NCI-H2081 (cell line): ENCODE measurements around the gene SLC9A7.

ENCODE experiments used
- DNase-seq, 2 experiments: peaks; one replicate each; lab custom pipeline; 2025; lab: John Stamatoyannopoulos, UW

Gene SLC9A7

DNA sequence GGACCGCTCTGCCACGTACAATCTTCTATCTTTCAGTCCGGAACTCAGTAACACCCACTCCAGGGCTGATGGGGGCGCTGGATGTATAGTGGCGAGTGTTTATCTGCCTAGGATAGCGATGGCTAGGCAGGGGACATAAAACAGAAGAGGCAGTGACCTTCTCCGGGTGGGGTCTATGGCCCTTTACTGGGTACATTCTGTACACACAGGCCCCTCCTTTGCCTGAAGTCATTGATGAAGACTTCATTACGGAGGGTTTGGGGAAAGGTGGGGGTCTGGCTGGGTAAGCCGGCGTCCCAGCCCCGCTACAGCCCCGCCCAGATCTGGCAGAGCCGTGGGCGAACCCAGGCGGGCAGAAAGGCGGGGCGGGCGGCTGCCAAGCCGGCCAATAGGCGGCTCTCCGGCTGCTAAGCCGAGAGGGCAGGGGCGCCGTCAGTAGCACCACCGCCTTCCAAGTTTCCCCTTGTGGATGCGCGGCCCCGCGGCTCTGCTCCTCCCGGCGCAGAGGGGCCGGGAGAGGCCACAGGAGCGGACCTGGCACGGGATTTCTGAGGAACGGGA, 185.5 kb downstream of the SLC9A7 start, which contains the start of gene CHST7:
TSS of gene CHST7 (plus strand) at position 435 of the 561 bp plus-strand sequence. CDS start 167 bp downstream, outside the sequence.
- peak; percentile 42 to 73 for DNase-seq

DNA sequence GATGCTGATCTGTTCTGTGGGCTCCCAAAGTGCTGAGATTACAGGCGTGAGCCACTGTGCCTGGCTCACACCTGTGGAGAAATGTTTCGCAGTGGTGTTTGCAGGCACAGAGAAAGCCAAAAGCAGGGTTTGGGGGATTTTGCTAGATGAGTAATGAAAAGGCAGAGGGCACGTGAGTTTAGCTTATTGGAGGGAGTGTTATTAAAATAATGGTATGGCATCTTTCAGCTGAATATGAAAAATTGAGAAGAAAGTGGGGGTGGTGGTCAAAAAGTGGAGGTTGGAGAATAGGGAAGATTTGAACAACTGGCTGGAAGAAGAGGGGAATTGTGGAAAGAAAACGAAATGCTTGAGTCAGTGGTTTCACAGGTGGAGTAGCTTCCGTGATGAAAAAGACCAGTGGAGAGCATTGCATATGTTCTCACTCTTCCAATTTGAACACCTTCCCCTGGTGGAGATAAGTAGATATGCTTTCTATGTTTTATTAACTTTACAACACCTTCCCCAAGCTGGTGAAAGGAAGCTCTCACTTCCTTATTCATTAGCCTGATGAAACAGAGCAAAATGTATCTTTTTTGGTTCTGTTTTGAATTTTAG, 186.5 kb downstream of the SLC9A7 start:
- no peak for DNase-seq

DNA sequence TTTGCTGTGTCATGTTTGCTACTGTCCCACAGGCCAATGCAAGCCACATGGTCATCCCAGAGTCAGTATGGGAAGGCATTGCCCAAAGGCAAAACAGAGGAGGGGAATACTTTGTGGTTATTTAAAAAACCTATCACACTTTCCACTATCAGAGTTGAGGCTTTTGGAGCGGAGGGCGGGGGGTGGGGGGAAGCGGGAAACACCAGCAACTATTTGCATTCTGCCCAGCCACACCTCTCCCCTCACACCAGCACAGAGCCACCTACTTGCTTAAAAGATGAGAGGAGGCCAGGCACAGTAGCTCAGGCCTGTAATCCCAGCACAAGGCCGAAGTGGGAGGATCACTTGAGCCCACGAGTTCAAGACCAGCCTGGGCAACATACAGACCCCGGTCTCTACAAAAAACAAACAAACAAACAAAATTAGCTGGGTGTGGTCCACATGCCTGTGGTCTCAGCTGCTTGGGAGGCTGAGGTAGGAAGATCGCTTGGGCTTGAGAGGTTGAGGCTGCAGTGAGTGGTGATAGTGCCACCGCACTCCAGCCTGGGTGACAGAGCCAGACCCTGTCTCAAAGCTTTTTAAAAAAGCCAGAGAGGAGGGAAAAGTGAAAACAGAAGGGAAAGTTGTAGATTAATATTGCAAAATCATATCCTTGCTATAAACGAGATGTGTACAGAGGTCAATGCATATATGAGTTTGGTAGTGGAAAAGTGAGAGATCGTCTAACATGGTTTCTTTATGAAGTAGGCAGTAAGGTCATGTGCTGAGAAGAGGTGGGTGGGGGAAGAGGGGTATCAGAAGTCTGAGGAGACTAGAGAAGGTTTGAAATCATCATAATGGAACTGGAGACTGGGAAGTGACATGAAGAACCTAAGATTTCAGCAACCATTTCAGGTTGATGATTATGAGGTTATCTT, 187.2 kb downstream of the SLC9A7 start:
- no peak for DNase-seq

DNA sequence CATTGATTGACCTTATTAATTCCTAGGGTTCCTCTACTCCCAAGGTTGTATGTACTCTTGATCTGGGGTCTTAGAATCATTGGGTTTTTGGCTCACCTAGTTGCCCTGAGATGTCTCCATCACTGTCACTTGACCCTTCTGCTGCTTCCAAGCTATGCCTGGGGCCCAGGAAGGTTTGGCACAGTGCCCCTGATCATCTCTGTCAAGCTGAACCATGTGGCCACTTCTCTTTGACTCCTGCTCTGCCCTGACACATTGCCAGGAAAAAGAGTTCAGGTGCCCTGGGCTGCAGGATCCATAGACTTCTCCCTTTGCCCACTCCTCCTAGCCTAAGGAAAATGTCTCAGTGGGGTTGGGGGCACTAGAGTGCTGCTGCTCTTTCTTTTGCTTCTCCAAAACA, 189.3 kb downstream of the SLC9A7 start:
- DNase-seq = no peak

DNA sequence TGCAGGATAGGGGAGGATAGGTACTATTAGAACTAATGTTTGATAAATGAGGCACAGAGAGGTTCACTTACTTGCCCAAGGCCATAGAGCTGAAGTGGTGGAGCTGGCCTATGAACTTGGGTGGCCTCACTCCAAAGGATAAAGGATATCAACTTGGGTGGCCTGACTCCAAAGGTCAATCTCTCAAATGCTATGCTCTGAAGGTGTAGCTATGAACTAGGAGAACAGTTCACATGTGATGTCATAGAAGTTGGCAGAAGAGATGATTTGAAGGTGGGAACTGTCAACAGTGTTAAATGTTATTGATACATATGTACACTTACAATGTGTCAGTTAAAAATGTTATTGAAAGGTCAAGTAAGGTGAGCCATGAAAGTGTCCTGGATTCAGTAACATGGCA, 191.5 kb downstream of the SLC9A7 start:
- no peak for DNase-seq

DNA sequence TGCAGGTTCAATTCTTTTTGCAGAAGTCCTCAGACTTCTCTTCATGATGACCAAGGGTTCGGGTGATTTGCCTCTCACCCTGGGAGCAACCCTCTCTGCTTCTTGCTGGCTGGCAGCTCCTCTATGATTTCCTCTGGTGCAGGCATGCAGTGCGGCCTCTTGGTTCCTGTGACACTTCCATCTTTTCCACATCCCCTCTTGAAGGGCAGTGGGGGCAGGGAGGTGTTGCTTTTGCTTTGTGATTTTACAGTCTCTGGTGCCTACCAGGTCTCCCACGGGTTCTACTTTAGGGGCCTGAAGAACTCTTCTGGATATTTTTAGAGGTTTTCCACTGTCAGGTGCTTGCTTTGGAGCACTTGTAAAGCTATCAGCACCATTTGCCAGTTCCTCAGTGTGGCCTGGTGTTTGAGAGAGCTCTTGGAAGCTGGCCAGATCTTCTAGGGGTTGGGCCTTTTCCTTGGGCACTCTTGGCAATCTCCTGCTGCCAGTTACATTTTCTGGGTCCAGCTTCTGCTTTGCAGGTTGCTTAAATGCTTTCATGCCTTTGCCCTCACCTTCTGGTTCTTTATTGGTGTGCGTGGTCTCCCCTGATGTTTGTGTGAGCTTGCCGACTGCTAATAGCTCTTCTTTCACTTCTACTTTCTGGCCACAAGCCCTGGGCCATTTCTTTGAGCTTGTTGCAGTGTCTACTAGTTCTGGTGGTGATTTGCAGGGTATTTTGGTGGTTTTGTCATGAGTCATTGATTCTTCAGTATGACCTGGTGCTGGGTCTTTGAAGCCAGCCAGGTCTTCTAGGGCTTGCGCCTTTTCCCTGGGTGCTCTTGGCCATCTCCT, 196.9 kb downstream of the SLC9A7 start:
- DNase-seq = no peak

DNA sequence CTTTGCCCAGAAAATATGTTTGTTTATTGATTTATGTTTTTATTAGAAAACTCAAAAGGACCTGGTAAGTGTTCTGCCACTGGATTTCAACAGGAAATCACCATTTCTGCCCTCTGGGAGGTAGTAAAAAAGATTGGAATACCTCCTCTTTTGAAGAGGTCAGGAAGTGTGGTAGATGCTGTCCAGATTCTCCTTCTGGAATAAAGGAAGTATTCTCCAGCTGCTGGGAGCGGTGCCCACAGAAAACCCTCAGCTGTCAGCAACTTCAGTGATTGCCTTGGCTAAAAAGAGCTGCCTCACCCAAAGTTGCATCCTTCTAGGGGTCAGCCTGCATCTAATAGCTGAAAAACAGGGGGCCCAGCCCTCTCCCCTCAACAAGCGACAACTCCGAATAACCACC, 199.9 kb downstream of the SLC9A7 start:
- DNase-seq = no peak

DNA sequence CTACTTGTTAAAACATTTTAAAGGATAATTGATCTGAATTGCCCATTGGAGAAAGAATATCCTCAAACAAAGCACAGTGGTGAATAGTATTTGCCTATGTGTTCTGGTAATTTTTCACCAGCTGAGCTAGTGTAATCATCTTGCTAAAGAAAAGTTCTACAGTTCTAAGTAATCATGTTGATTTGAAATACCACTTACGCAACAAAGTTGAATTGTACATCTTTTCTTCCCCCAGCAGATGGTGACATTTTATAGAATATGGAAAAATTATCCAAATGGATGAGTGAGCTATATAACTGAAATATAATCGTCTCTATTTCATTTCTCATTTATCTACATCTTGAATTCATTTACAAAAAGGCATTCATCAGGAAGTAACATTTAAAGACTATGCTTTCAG, 204.0 kb downstream of the SLC9A7 start:
- DNase-seq = no peak

DNA sequence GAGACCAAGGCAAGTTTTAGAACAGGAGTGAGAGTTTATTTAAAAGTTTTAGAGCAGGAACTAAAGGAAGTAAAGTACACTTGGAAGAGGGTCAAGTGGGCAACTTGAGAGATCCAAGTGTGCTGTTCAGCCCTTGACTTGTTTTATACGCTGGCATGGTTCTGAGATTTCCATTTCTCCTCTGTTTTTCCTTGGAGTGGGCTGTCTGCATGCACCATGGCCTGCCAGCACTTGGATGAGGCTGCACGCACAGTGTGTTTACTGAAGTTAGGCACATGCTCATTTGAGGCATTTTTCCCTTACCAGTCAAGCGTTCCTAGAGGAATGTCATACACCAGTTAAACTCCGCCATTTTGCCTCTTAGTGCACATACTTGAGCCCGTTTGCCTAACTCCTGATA, 205.0 kb downstream of the SLC9A7 start:
- DNase-seq = no peak

DNA sequence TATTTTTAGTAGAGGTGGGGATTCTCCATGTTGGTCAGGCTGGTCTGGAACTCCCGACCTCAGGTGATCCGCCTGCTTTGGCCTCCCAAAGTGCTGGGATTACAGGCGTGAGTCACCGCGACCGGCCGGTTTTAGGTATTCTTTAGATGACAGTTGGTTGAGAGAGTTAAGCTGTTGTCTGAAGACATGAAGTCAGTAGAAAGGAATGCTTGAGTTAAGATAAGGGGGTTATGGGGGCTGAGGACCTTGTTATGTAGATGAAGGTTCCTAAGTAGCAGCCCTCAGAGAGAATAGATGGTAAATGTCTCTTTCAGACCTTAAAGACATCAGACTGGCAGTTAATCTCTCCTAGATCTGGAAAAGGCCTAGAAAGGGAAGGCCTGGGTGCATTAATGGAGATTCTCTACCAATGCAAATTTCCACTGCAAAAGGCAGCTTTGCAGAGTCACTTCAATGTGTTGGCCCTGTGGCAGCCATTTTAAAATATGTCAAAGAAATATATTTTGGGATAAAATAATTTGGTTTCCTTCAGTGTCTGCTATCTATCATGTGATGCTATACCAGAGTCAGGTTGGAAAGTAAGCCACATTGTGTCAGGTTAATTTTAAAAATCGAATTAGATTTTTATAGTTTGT, 207.3 kb downstream of the SLC9A7 start:
- DNase-seq = no peak

DNA sequence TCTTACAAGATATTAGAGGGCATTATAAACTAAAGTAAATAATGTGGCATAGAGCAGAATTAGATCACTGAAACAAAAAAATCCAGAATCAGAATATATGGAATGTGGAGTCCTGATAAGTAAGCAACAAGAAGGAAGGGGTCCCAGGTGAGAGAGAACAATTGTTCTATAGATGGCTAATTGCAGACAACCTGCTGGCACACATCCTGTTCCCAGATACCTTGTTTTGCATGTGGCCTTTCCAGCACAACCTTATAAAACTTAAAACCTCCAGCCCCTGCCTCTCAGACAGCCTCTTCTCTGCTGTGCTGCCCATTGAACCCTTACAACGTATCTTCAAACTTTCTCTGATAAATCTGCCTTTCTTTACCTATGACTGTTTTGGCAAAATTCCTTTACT, 209.0 kb downstream of the SLC9A7 start:
- no peak for DNase-seq
